OCI-LY1 (cell line): ENCODE measurements around the gene CORO1C.

ENCODE experiments used
- H2AFZ ChIP-seq: fragments of 200-600 bp; sonication (generic), shearing (Covaris generic); 2 replicates; pipeline ENCODE4 v1.6.0; 2014; ENCODE audit warnings: antibody characterized with exemption, mild to moderate bottlenecking, low read length
- H3F3A ChIP-seq: fragments of 200-600 bp; sonication (generic), shearing (Covaris generic); 2 replicates; pipeline ENCODE4 v1.6.0; 2014; ENCODE audit warnings: mild to moderate bottlenecking, antibody characterized with exemption, low read length, moderate library complexity; ENCODE audit not compliant: insufficient read depth
- H3K27ac ChIP-seq: fragments of 200-600 bp; sonication (generic); 2 replicates; pipeline ENCODE4 v1.5.1; 2014; ENCODE audit warnings: low read length, mixed run types, mild to moderate bottlenecking, low read depth; ENCODE audit not compliant: poor library complexity, severe bottlenecking
- H3K27me3 ChIP-seq: fragments of 200-600 bp; sonication (generic); 2 replicates; pipeline ENCODE4 v1.6.0; 2014; ENCODE audit warnings: antibody characterized with exemption, mild to moderate bottlenecking, low read length, moderate library complexity; ENCODE audit not compliant: insufficient read depth
- H3K36me3 ChIP-seq: fragments of 200-600 bp; sonication (generic); 2 replicates; pipeline ENCODE4 v1.6.1; 2014; ENCODE audit warnings: mild to moderate bottlenecking, antibody characterized with exemption, low read length, moderate library complexity, mixed read lengths; ENCODE audit not compliant: insufficient read depth
- H3K4me1 ChIP-seq: fragments of 200-600 bp; sonication (generic); 2 replicates; pipeline ENCODE4 v1.5.1; 2014; ENCODE audit warnings: mild to moderate bottlenecking, low read length, moderate library complexity; ENCODE audit not compliant: insufficient read depth, severe bottlenecking
- H3K4me2 ChIP-seq: fragments of 200-600 bp; sonication (generic), shearing (Covaris generic); 2 replicates; pipeline ENCODE4 v1.6.1; 2014; ENCODE audit warnings: low read length
- H3K4me3 ChIP-seq: fragments of 200-600 bp; sonication (generic); 2 replicates; pipeline ENCODE4 v1.5.1; 2014; ENCODE audit warnings: low read length, low read depth, mild to moderate bottlenecking, mixed read lengths; ENCODE audit not compliant: poor library complexity, severe bottlenecking
- H3K79me2 ChIP-seq: fragments of 200-600 bp; shearing (Covaris generic); 2 replicates; pipeline ENCODE4 v1.6.1; 2016; ENCODE audit warnings: mixed run types, low read length, mixed read lengths; ENCODE audit not compliant: insufficient read depth
- H3K9ac ChIP-seq: fragments of 200-600 bp; sonication (generic), shearing (Covaris generic); 2 replicates; pipeline ENCODE4 v1.6.1; 2014; ENCODE audit warnings: mild to moderate bottlenecking, low read length, mixed read lengths
- H3K9me2 ChIP-seq: fragments of 200-600 bp; sonication (generic), shearing (Covaris generic); 2 replicates; pipeline ENCODE4 v1.6.1; 2014; ENCODE audit warnings: low read depth, mild to moderate bottlenecking, low read length, mixed read lengths
- H3K9me3 ChIP-seq: fragments of 200-600 bp; shearing (Covaris generic); 2 replicates; pipeline ENCODE4 v1.6.1; 2014; ENCODE audit warnings: low read length, mixed read lengths
- H4K20me1 ChIP-seq: fragments of 200-600 bp; sonication (generic), shearing (Covaris generic); 2 replicates; pipeline ENCODE4 v1.6.0; 2016; ENCODE audit warnings: mild to moderate bottlenecking, low read length; ENCODE audit not compliant: insufficient read depth
- EZH2 ChIP-seq: fragments of 200-600 bp; sonication (generic), shearing (Covaris generic); IDR thresholded peaks from 2 replicates; pipeline ENCODE4 v1.8.0; 2017; ENCODE audit warnings: borderline replicate concordance, mixed run types, mild to moderate bottlenecking, antibody characterized with exemption, low read length, moderate library complexity, mixed read lengths
- TF ChIP-seq, protein P1 (sequence below): fragments of 200-600 bp; sonication (generic), shearing (Covaris generic); IDR thresholded peaks from 2 replicates; pipeline ENCODE4 v1.5.1; 2017; ENCODE audit warnings: mild to moderate bottlenecking, antibody characterized with exemption, low read length, moderate library complexity, mixed read lengths

Gene CORO1C

GRCh38 chr12:108712925-108713203 lies 18.5 kb downstream of the CORO1C start:
- H3K79me2 ChIP-seq, result no peaks in the 10 kb centered on the region
- peaks cover 29% of the 10 kb centered on the region for H3K4me1 ChIP-seq
- no peaks in the 10 kb centered on the region for H3F3A ChIP-seq
- H3K9ac ChIP-seq, result no peak overlapping the region
- no peak for TF ChIP-seq EZH2
- TF ChIP-seq, protein P1, sequence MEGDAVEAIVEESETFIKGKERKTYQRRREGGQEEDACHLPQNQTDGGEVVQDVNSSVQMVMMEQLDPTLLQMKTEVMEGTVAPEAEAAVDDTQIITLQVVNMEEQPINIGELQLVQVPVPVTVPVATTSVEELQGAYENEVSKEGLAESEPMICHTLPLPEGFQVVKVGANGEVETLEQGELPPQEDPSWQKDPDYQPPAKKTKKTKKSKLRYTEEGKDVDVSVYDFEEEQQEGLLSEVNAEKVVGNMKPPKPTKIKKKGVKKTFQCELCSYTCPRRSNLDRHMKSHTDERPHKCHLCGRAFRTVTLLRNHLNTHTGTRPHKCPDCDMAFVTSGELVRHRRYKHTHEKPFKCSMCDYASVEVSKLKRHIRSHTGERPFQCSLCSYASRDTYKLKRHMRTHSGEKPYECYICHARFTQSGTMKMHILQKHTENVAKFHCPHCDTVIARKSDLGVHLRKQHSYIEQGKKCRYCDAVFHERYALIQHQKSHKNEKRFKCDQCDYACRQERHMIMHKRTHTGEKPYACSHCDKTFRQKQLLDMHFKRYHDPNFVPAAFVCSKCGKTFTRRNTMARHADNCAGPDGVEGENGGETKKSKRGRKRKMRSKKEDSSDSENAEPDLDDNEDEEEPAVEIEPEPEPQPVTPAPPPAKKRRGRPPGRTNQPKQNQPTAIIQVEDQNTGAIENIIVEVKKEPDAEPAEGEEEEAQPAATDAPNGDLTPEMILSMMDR, result no peak
- H3K27me3 ChIP-seq, result no peaks in the 10 kb centered on the region
- H3K36me3 ChIP-seq, result no peaks in the 10 kb centered on the region
- H3K4me3 ChIP-seq, result no peak overlapping the region
- H3K9me2 ChIP-seq, result no peaks in the 10 kb centered on the region
- H3K27ac ChIP-seq, result no peak overlapping the region
- H2AFZ ChIP-seq, result no peak overlapping the region
- H3K4me2 ChIP-seq, result no peak overlapping the region
- H4K20me1 ChIP-seq, result no peaks in the 10 kb centered on the region
- H3K9me3 ChIP-seq, result no peaks in the 10 kb centered on the region

DNA sequence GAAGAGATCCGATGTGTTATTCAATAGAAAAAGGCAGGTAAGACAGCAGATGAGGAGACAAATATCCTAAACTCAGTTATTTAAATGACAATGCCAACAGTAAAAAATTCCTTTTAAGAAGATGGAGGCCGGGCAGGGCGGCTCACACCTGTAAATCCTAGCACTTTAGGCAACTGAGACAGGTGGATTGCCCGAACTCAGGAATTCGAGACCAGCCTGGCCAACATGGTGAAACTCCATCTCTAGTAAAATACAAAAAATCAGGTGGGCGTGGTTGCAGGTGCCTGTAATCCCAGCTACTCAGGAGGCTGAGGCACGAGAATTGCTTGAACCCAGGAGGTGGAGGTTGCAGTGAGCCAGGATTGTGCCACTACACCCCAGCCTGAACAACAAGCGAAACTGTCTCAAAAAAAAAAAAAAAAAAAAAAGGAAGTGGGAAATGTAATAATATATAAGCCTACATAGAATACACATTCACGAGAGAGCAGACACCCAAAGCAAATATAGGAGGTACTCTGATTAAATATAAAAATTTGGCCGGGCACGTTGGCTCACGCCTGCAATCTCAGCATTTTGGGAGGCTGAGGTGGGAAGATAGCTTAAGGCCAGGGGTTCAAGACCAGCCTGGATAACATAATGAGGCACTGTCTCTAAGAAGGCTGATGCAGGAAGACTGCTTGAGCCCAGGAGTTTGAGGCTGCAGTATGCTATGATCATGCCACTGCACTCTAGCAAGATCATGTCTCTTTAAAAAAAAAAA lies 19.0 kb downstream of the CORO1C start:
- Histone ChIP-seq H3K4me2 (no peak overlapping the region), H3K79me2 (no peaks in the 10 kb centered on the region), H3F3A (no peaks in the 10 kb centered on the region), H3K4me1 (peaks cover 29% of the 10 kb centered on the region), H4K20me1 (no peaks in the 10 kb centered on the region), H3K9me3 (no peaks in the 10 kb centered on the region), H3K27me3 (no peaks in the 10 kb centered on the region), H3K9ac (no peak overlapping the region), H2AFZ (no peak overlapping the region), H3K27ac (no peak overlapping the region), H3K9me2 (no peaks in the 10 kb centered on the region), H3K4me3 (no peak overlapping the region), H3K36me3 (no peaks in the 10 kb centered on the region)
- no peak for TF ChIP-seq EZH2
- TF ChIP-seq, protein P1, result no peak

DNA sequence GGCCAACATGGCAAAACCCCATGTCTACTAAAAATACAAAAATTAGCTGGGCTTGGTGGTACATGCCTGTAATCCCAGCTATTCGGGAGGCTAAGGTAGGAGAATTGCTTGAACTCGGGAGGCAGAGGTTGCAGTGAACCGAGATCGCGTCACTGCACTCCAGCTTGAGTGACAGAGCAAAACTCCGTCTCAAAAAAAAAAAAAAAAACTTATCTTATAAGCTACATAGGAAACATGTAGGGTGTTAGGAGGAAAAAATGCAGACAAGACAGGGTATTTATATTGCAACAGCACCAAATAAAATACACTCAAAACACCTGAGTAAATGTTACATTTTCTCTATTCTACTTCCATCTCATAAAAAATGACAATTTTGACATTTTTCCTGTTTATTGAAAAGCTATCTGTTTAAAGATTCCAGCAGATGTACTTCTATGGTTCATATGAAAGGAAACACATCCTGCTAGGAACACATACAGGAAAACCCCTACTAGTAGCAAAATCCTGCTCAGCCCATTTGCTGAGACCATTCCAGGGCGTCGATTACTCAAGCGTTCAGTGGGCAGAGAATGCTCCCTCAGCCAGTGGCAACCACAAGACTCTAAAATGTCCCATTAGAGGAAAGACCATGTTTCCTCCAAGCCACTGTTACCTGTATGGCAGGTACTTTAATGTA lies 19.7 kb downstream of the CORO1C start:
- Histone ChIP-seq H3K9me2 (no peaks in the 10 kb centered on the region), H3K79me2 (no peaks in the 10 kb centered on the region), H3K9me3 (no peaks in the 10 kb centered on the region), H3K27me3 (no peaks in the 10 kb centered on the region), H3K9ac (no peak overlapping the region), H3K4me2 (no peak overlapping the region), H3F3A (no peaks in the 10 kb centered on the region), H4K20me1 (no peaks in the 10 kb centered on the region), H3K27ac (no peak overlapping the region), H3K4me3 (no peak overlapping the region), H3K36me3 (no peaks in the 10 kb centered on the region), H2AFZ (no peak overlapping the region), H3K4me1 (peaks cover 29% of the 10 kb centered on the region)
- TF ChIP-seq, protein P1, result no peak
